K562 (cell line): ENCODE measurements around the gene OR52B6. TPM values are rescaled to one million over a fixed set of nuclear protein-coding genes. Genes with fewer than 3 reads are reported as not detected.

Experiments
- ATAC-seq: fragments of 200-7000 bp; cut with Tn5 transposase; 3 replicates; pipeline ENCODE4 v1.9.1; 2020; ENCODE audit warnings: moderate library complexity
- BruUV-seq: library from RNA; stranded (reverse); fragments of 400-500 nt; replicated peaks from 2 replicates; lab custom pipeline; 2021; lab: Mats Ljungman, UMichigan
- CTCF ChIA-PET: fragments of 300-600 bp; formaldehyde crosslinking; extraction: SDS; loops from one replicate; lab custom pipeline; 2021; ENCODE audit warnings: low intra/inter-chr PET ratio; lab: Yijun Ruan, JAX
- POLR2A ChIA-PET: fragments of 300-600, 350-650 bp; sonication (Branson Sonifier 250); formaldehyde crosslinking; extraction: SDS; loops from one replicate; lab custom pipeline; 2021; ENCODE audit warnings: antibody characterized with exemption, inconsistent platforms; lab: Yijun Ruan, JAX
- DNase-seq, 4 experiments: peaks; one replicate each; pipeline versions ENCODE4 v3.0.0 to v3.0.0-alpha.2; 2011 to 2018; ENCODE audit warnings: low spot score in 3 of 4, mixed read lengths in 3 of 4; ENCODE audit errors: extremely low read depth in 1 of 4
- FAIRE-seq: peaks from 2 replicates; lab custom pipeline; 2011; peaks lifted over from hg19 to GRCh38; lab: Jason Lieb, UNC
- H2AFZ ChIP-seq: 2 replicates; pipeline ENCODE4 v1.6.0; 2011; ENCODE audit warnings: low read depth, low read length, control low read depth, inconsistent platforms
- H3K27ac ChIP-seq: fragments of 200-600 bp; 3 replicates; pipeline ENCODE4 v1.8.0; 2011; ENCODE audit warnings: low read depth, mild to moderate bottlenecking, control low read depth, inconsistent platforms, low read length, moderate library complexity, mixed read lengths; ENCODE audit errors: extremely low read depth
- H3K27me3 ChIP-seq, 2 experiments: fragments of 300-600 bp in 1 of 2; 2 replicates in 1 of 2; 3 replicates in 1 of 2; pipeline versions ENCODE4 v1.6.0 to v1.8.0; 2011; ENCODE audit warnings: inconsistent platforms in 2 of 2, low read length in 2 of 2, mild to moderate bottlenecking in 1 of 2, mixed read lengths in 1 of 2, moderate library complexity in 1 of 2; ENCODE audit not compliant: control insufficient read depth in 2 of 2, insufficient read depth in 2 of 2
- H3K36me3 ChIP-seq: fragments of 300-600 bp; 3 replicates; pipeline ENCODE4 v1.8.0; 2011; ENCODE audit warnings: mild to moderate bottlenecking, low read length, inconsistent platforms; ENCODE audit not compliant: control insufficient read depth, insufficient read depth
- H3K4me1 ChIP-seq, 2 experiments: fragments of 200-600 bp in 1 of 2; replicated peaks in 1 of 2; 2 replicates in 1 of 2; 3 replicates in 1 of 2; pipeline versions ENCODE4 v1.5.1 to v1.8.0; 2011; ENCODE audit warnings: inconsistent platforms in 2 of 2, low read length in 2 of 2, mild to moderate bottlenecking in 1 of 2, mixed read lengths in 1 of 2, moderate library complexity in 1 of 2; ENCODE audit not compliant: control insufficient read depth in 2 of 2, insufficient read depth in 2 of 2
- H3K4me2 ChIP-seq: 2 replicates; pipeline ENCODE4 v1.6.1; 2011; ENCODE audit warnings: low read length, control low read depth, inconsistent platforms, mixed read lengths; ENCODE audit not compliant: insufficient read depth
- H3K4me3 ChIP-seq: fragments of 200-600 bp; sonication (generic), shearing (Covaris generic); 2 replicates; pipeline ENCODE4 v1.5.1; 2016; ENCODE audit warnings: control low read depth, inconsistent platforms
- H3K79me2 ChIP-seq: fragments of 200-600 bp; 3 replicates; pipeline ENCODE4 v1.8.0; 2011; ENCODE audit warnings: low read length, inconsistent platforms; ENCODE audit not compliant: control insufficient read depth, insufficient read depth
- H3K9ac ChIP-seq, 2 experiments: 2 replicates each; pipeline versions ENCODE4 v1.6.0 to v1.6.1; 2011; ENCODE audit warnings: low read depth in 2 of 2, low read length in 2 of 2, control low read depth in 1 of 2, inconsistent platforms in 1 of 2, mild to moderate bottlenecking in 1 of 2, mixed read lengths in 1 of 2; ENCODE audit not compliant: insufficient read depth in 1 of 2
- H3K9me1 ChIP-seq: one replicate; pipeline ENCODE4 v1.6.0; 2011; ENCODE audit warnings: inconsistent platforms, mild to moderate bottlenecking, low read length, moderate library complexity; ENCODE audit not compliant: control insufficient read depth, insufficient read depth
- H3K9me3 ChIP-seq: replicated peaks from 2 replicates; pipeline ENCODE4 v1.5.1; 2011; ENCODE audit warnings: low read depth, low read length, inconsistent platforms; ENCODE audit not compliant: control insufficient read depth, insufficient read depth
- H4K20me1 ChIP-seq: replicated peaks from 2 replicates; pipeline ENCODE4 v1.6.1; 2011; ENCODE audit warnings: low read length, inconsistent platforms, mixed read lengths; ENCODE audit not compliant: control insufficient read depth, insufficient read depth
- AFF1 ChIP-seq, 2 experiments: fragments of 450-650 bp; IDR thresholded peaks; 2 replicates each; pipeline ENCODE4 v1.6.1; 2018; ENCODE audit warnings: mild to moderate bottlenecking in 2 of 2, low read depth in 1 of 2; ENCODE audit not compliant: partially characterized antibody in 2 of 2
- BCOR ChIP-seq: fragments of 450-650 bp; IDR thresholded peaks from 2 replicates; pipeline ENCODE4 v1.6.1; 2016
- CTBP1 ChIP-seq: fragments of 450-650 bp; IDR thresholded peaks from 2 replicates; pipeline ENCODE4 v1.6.1; 2016; ENCODE audit warnings: borderline replicate concordance
- DDX20 ChIP-seq: fragments of 450-650 bp; IDR thresholded peaks from 2 replicates; pipeline ENCODE4 v1.6.1; 2016; ENCODE audit warnings: missing genetic modification characterization, low read depth, mild to moderate bottlenecking, missing compliant biosample characterization, moderate library complexity
- GATAD2B ChIP-seq: fragments of 450-650 bp; IDR thresholded peaks from 2 replicates; pipeline ENCODE4 v1.6.1; 2017; ENCODE audit warnings: mild to moderate bottlenecking, borderline replicate concordance
- MTA2 ChIP-seq: fragments of 450-650 bp; IDR thresholded peaks from 2 replicates; pipeline ENCODE4 v1.6.1; 2016; ENCODE audit warnings: low read depth
- PCBP1 ChIP-seq: fragments of 200-400 bp; formaldehyde crosslinking; IDR thresholded peaks from 2 replicates; pipeline ENCODE4 v1.6.1; 2018; ENCODE audit warnings: mild to moderate bottlenecking, low read depth, low read length; ENCODE audit not compliant: poor library complexity, severe bottlenecking
- POLR2G ChIP-seq: fragments of 200-400 bp; formaldehyde crosslinking; IDR thresholded peaks from 2 replicates; pipeline ENCODE4 v1.6.1; 2017; ENCODE audit warnings: low read depth, mild to moderate bottlenecking, antibody characterized with exemption, low read length, moderate library complexity
- SIN3B ChIP-seq: fragments of 450-650 bp; IDR thresholded peaks from 2 replicates; pipeline ENCODE4 v1.6.1; 2017; ENCODE audit warnings: low read depth, mild to moderate bottlenecking, moderate library complexity
- TAF1 ChIP-seq: IDR thresholded peaks from 2 replicates; pipeline ENCODE4 v1.6.1; 2011; ENCODE audit warnings: mild to moderate bottlenecking, low read length, moderate library complexity; ENCODE audit not compliant: insufficient read depth, control insufficient read depth, severe bottlenecking; ENCODE audit errors: extremely low read depth
- TRIM24 ChIP-seq, 2 experiments: fragments of 450-650 bp; IDR thresholded peaks; 2 replicates each; pipeline ENCODE4 v1.6.1; 2016
- ZKSCAN8 ChIP-seq: fragments of 200-800 bp; sonication (Bioruptor generic); IDR thresholded peaks from 2 replicates; pipeline ENCODE4 v1.6.1; 2016; ENCODE audit warnings: missing genetic modification characterization, missing compliant biosample characterization
- ZNF274 ChIP-seq: IDR thresholded peaks from 2 replicates; pipeline ENCODE4 v1.6.1; 2011; ENCODE audit warnings: low read depth, mild to moderate bottlenecking, low read length, moderate library complexity, borderline replicate concordance
- ZNF280A ChIP-seq: fragments of 450-650 bp; IDR thresholded peaks from 2 replicates; pipeline ENCODE4 v1.6.1; 2018; ENCODE audit warnings: mild to moderate bottlenecking, low read depth; ENCODE audit not compliant: partially characterized antibody
- ZNF324 ChIP-seq: fragments of 250-450 bp; sonication (Bioruptor Pico); IDR thresholded peaks from 2 replicates; pipeline ENCODE4 v1.4.0; 2020; ENCODE audit warnings: mild to moderate bottlenecking
- WGBS: fragments of 100-300 bp; shearing (Covaris generic); methylation state at CpG from one replicate; pipeline ENCODE4 v1.1.6; 2016; ENCODE audit warnings: low coverage, mixed read lengths; ENCODE audit not compliant: insufficient coverage; ENCODE audit errors: missing lambda C conversion rate; 5-methylcytosine and 5-hydroxymethylcytosine counted together
- in situ Hi-C: fragments of 300-500 bp; cut with MboI; formaldehyde crosslinking; loops from 4 replicates; pipeline ENCODE4 v1.15.0; 2018; ENCODE audit warnings: inconsistent platforms, mixed read lengths
- intact Hi-C: fragments of 100-400 bp; cut with micrococcal nuclease; formaldehyde crosslinking; loops from 2 replicates; pipeline ENCODE4 v1.14.2; 2022
- polyA plus RNA-seq, 8 experiments: library from polyadenylated mRNA; depleted of rRNA in 4 of 8; stranded (reverse) in 5 of 8; unstranded in 3 of 8; fragments of >200 nt; fragmentation: Nextera tagmentation in 2 of 8; fragmentation: Illumina TruSeq in 1 of 8; extraction: Ambion mirVana in 2 of 8; extraction: Trizol in 1 of 8; gene quantifications; 2 replicates each; pipeline versions ENCODE4 v1.2.1 to v1.2.3, GENCODE V29; 2011 to 2014; ENCODE audit warnings: inconsistent platforms in 1 of 8, missing spikeins in 1 of 8
- total RNA-seq, 7 experiments: library from RNA; depleted of rRNA in 6 of 7; stranded (reverse); fragments of >200 nt in 6 of 7; fragmentation: Illumina TruSeq in 2 of 7; extraction: Trizol in 2 of 7; gene quantifications; 2 replicates each; pipeline versions ENCODE4 v1.2.1 to v1.2.3, GENCODE V29; 2011 to 2021; ENCODE audit warnings: low replicate concordance in 1 of 7

The OR52B6 gene
- total and polyA plus RNA-seq, 9 of the 15 experiments (the other 6 are each of a cell fraction or from before 2014, with no cell fraction given): not detected

- peak within 1 kb of the TSS; percentile 74 for H3K4me2 ChIP-seq
- H2AFZ ChIP-seq: peak within 1 kb of the TSS; percentile 75
- DNase-seq: peak; percentile 65 to 96 (median 76)
- H3K27ac ChIP-seq: peak within 1 kb of the TSS; percentile 77
- ATAC-seq: peak; percentile 89
- POLR2A ChIA-PET: interaction anchor here (0.6 to 3.0 kb wide), 5 partner anchors 10 to 139 kb away, joined by 3 to 18 read pairs (median 4); partner anchors contain the start of gene OR56B1
- in situ Hi-C loops: no loop called here
- WGBS: under 1% methylated on average over 20 of the region's 20 CpGs
- H3K79me2 ChIP-seq: peaks cover 7% of the 10 kb centered on the region; the same call in 2 of the 3 replicates
- peaks cover 13 to 28% of the 10 kb centered on the region in 2 experiments; a peak in 4 of 5 replicates for H3K4me1 ChIP-seq
- no peaks in the 10 kb centered on the region for H3K27me3 ChIP-seq
- no peaks in the 10 kb centered on the region for H3K9me3 ChIP-seq
- peak within 1 kb of the TSS; percentile 35 to 74; a peak in 3 of 4 replicates for H3K9ac ChIP-seq
- no peaks in the 10 kb centered on the region for H3K9me1 ChIP-seq
- CTCF ChIA-PET: no interaction called here
- no peaks in the 10 kb centered on the region; the same call in 1 of the 3 replicates for H3K36me3 ChIP-seq
- intact Hi-C loops: loop anchor here (5.0 to 10.0 kb wide), 4 partner anchors 92 to 469 kb away; partner anchors contain the start of genes OR52E5 and UBQLN3
- H3K4me3 ChIP-seq: peak within 1 kb of the TSS; percentile 36
- BruUV-seq: TSS peak; percentile 62
- peak; percentile 92 for FAIRE-seq
- no peaks in the 10 kb centered on the region for H4K20me1 ChIP-seq
- TF ChIP-seq SIN3B: no peak
- peak; percentile 84 for TF ChIP-seq MTA2
- peak; percentile 61 for TF ChIP-seq PCBP1
- TF ChIP-seq GATAD2B: peak; percentile 26; the same call in 1 of the 2 replicates
- no peak for TF ChIP-seq ZNF324 (CRISPR knock-in tag)
- TF ChIP-seq ZNF274: peak; percentile 51; the same call in 1 of the 2 replicates
- TF ChIP-seq TAF1: peak; percentile 46
- TF ChIP-seq CTBP1: peak; percentile 83
- TF ChIP-seq POLR2G: peak; percentile 51; the same call in 1 of the 2 replicates
- 0 out of 2 replicates have a peak, but pooled peaks have one; percentile 42 for TF ChIP-seq ZKSCAN8
- TF ChIP-seq TRIM24 (IDR thresholded peaks at IDR 0.05): peak; percentile 92 to 95
- TF ChIP-seq BCOR: peak; percentile 88
- TF ChIP-seq ZNF280A: no peak
- peak; percentile 35 to 62 for TF ChIP-seq AFF1 (IDR thresholded peaks at IDR 0.05; ENCODE audit: low read depth in 1 of 2, partially characterized antibody in 2 of 2)
- no peak for TF ChIP-seq DDX20 (tag)
Measured at GRCh38 chr11:5596607-5597201, 16.0 kb downstream of the OR52B6 start, which contains the start of gene TRIM6. Gene TRIM6 (plus strand): TSS chr11:5596637. CDS start chr11:5596898, 261 bp downstream.
